ENCODE data around the gene C3orf52.

Gene C3orf52

GRCh38 chr3:112133626-112134334, 47.6 kb downstream of the C3orf52 start:
- H3K36me3 ChIP-seq (ENCODE audit: control insufficient read depth, low read depth, low read length): no peaks in the 10 kb centered on the region
- no peak overlapping the region for H3K9ac ChIP-seq (ENCODE audit: low read length)
- no peak overlapping the region for H3K4me3 ChIP-seq (ENCODE audit: low read length)
- no peaks in the 10 kb centered on the region for H3K27me3 ChIP-seq (ENCODE audit: control insufficient read depth, insufficient read depth, low read length)
- no peaks in the 10 kb centered on the region for H3K9me3 ChIP-seq (ENCODE audit: control insufficient read depth, low read depth, low read length)
- peaks cover 39% of the 10 kb centered on the region for H3K4me1 ChIP-seq (ENCODE audit: control insufficient read depth, low read depth, low read length)
- no peak overlapping the region for H3K27ac ChIP-seq (ENCODE audit: low read length)

- Histone ChIP-seq H3K4me3 (ENCODE audit: low read length) (no peak overlapping the region), H3K4me1 (ENCODE audit: control insufficient read depth, low read depth, low read length) (peaks cover 31% of the 10 kb centered on the region), H3K27me3 (ENCODE audit: control insufficient read depth, insufficient read depth, low read length) (no peaks in the 10 kb centered on the region), H3K9me3 (ENCODE audit: control insufficient read depth, low read depth, low read length) (no peaks in the 10 kb centered on the region), H3K36me3 (ENCODE audit: control insufficient read depth, low read depth, low read length) (no peaks in the 10 kb centered on the region), H3K27ac (ENCODE audit: low read length) (no peak overlapping the region), H3K9ac (ENCODE audit: low read length) (no peak overlapping the region)
Measured at GRCh38 chr3:112134335-112135124, 48.3 kb downstream of the C3orf52 start.

- no peak overlapping the region for H3K4me3 ChIP-seq (ENCODE audit: low read length)
- no peaks in the 10 kb centered on the region for H3K9me3 ChIP-seq (ENCODE audit: control insufficient read depth, low read depth, low read length)
- H3K36me3 ChIP-seq (ENCODE audit: control insufficient read depth, low read depth, low read length): no peaks in the 10 kb centered on the region
- no peaks in the 10 kb centered on the region for H3K27me3 ChIP-seq (ENCODE audit: control insufficient read depth, insufficient read depth, low read length)
- H3K4me1 ChIP-seq (ENCODE audit: control insufficient read depth, low read depth, low read length): peaks cover 30% of the 10 kb centered on the region
- H3K9ac ChIP-seq (ENCODE audit: low read length): no peak overlapping the region
- H3K27ac ChIP-seq (ENCODE audit: low read length): no peak overlapping the region
Measured at GRCh38 chr3:112136046-112136445, 49.9 kb downstream of the C3orf52 start.

GRCh38 chr3:112136959-112137693, 50.9 kb downstream of the C3orf52 start:
- H3K9ac ChIP-seq (ENCODE audit: low read length): peak overlapping the region; percentile 28
- no peaks in the 10 kb centered on the region for H3K27me3 ChIP-seq (ENCODE audit: control insufficient read depth, insufficient read depth, low read length)
- peaks cover 30% of the 10 kb centered on the region for H3K4me1 ChIP-seq (ENCODE audit: control insufficient read depth, low read depth, low read length)
- H3K36me3 ChIP-seq (ENCODE audit: control insufficient read depth, low read depth, low read length): no peaks in the 10 kb centered on the region
- no peaks in the 10 kb centered on the region for H3K9me3 ChIP-seq (ENCODE audit: control insufficient read depth, low read depth, low read length)
- H3K27ac ChIP-seq (ENCODE audit: low read length): peak overlapping the region; percentile 70
- peak overlapping the region; percentile 25 for H3K4me3 ChIP-seq (ENCODE audit: low read length)

- H3K27me3 ChIP-seq (ENCODE audit: control insufficient read depth, insufficient read depth, low read length): no peaks in the 10 kb centered on the region
- H3K4me1 ChIP-seq (ENCODE audit: control insufficient read depth, low read depth, low read length): peaks cover 30% of the 10 kb centered on the region
- no peak overlapping the region for H3K9ac ChIP-seq (ENCODE audit: low read length)
- no peaks in the 10 kb centered on the region for H3K9me3 ChIP-seq (ENCODE audit: control insufficient read depth, low read depth, low read length)
- H3K27ac ChIP-seq (ENCODE audit: low read length): no peak overlapping the region
- H3K4me3 ChIP-seq (ENCODE audit: low read length): no peak overlapping the region
- H3K36me3 ChIP-seq (ENCODE audit: control insufficient read depth, low read depth, low read length): no peaks in the 10 kb centered on the region
Measured at GRCh38 chr3:112137781-112138180, 51.6 kb downstream of the C3orf52 start.

- no peaks in the 10 kb centered on the region for H3K36me3 ChIP-seq (ENCODE audit: control insufficient read depth, low read depth, low read length)
- H3K27ac ChIP-seq (ENCODE audit: low read length): no peak overlapping the region
- no peaks in the 10 kb centered on the region for H3K9me3 ChIP-seq (ENCODE audit: control insufficient read depth, low read depth, low read length)
- H3K4me1 ChIP-seq (ENCODE audit: control insufficient read depth, low read depth, low read length): peaks cover 30% of the 10 kb centered on the region
- H3K27me3 ChIP-seq (ENCODE audit: control insufficient read depth, insufficient read depth, low read length): no peaks in the 10 kb centered on the region
- no peak overlapping the region for H3K4me3 ChIP-seq (ENCODE audit: low read length)
- H3K9ac ChIP-seq (ENCODE audit: low read length): no peak overlapping the region
Measured at GRCh38 chr3:112138219-112138969, 52.2 kb downstream of the C3orf52 start.

- Histone ChIP-seq H3K27ac (ENCODE audit: low read length) (no peak overlapping the region), H3K4me1 (ENCODE audit: control insufficient read depth, low read depth, low read length) (peaks cover 30% of the 10 kb centered on the region), H3K27me3 (ENCODE audit: control insufficient read depth, insufficient read depth, low read length) (no peaks in the 10 kb centered on the region), H3K9ac (ENCODE audit: low read length) (no peak overlapping the region), H3K9me3 (ENCODE audit: control insufficient read depth, low read depth, low read length) (no peaks in the 10 kb centered on the region), H3K4me3 (ENCODE audit: low read length) (no peak overlapping the region), H3K36me3 (ENCODE audit: control insufficient read depth, low read depth, low read length) (no peaks in the 10 kb centered on the region)
Measured at GRCh38 chr3:112140584-112140983, 54.4 kb downstream of the C3orf52 start.

- Histone ChIP-seq H3K36me3 (ENCODE audit: control insufficient read depth, low read depth, low read length) (no peaks in the 10 kb centered on the region), H3K27ac (ENCODE audit: low read length) (no peak overlapping the region), H3K27me3 (ENCODE audit: control insufficient read depth, insufficient read depth, low read length) (no peaks in the 10 kb centered on the region), H3K4me1 (ENCODE audit: control insufficient read depth, low read depth, low read length) (peaks cover 24% of the 10 kb centered on the region), H3K9me3 (ENCODE audit: control insufficient read depth, low read depth, low read length) (no peaks in the 10 kb centered on the region), H3K4me3 (ENCODE audit: low read length) (no peak overlapping the region), H3K9ac (ENCODE audit: low read length) (no peak overlapping the region)
Measured at GRCh38 chr3:112141293-112141692, 55.1 kb downstream of the C3orf52 start.

- H3K4me1 ChIP-seq (ENCODE audit: control insufficient read depth, low read depth, low read length): peaks cover 4% of the 10 kb centered on the region
- H3K4me3 ChIP-seq (ENCODE audit: low read length): no peak overlapping the region
- H3K9me3 ChIP-seq (ENCODE audit: control insufficient read depth, low read depth, low read length): no peaks in the 10 kb centered on the region
- H3K36me3 ChIP-seq (ENCODE audit: control insufficient read depth, low read depth, low read length): no peaks in the 10 kb centered on the region
- H3K9ac ChIP-seq (ENCODE audit: low read length): no peak overlapping the region
- H3K27me3 ChIP-seq (ENCODE audit: control insufficient read depth, insufficient read depth, low read length): no peaks in the 10 kb centered on the region
- no peak overlapping the region for H3K27ac ChIP-seq (ENCODE audit: low read length)
Measured at GRCh38 chr3:112143251-112143650, 57.1 kb downstream of the C3orf52 start.

- H3K27me3 ChIP-seq (ENCODE audit: control insufficient read depth, insufficient read depth, low read length): no peaks in the 10 kb centered on the region
- no peak overlapping the region for H3K9ac ChIP-seq (ENCODE audit: low read length)
- no peak overlapping the region for H3K27ac ChIP-seq (ENCODE audit: low read length)
- no peaks in the 10 kb centered on the region for H3K9me3 ChIP-seq (ENCODE audit: control insufficient read depth, low read depth, low read length)
- no peak overlapping the region for H3K4me3 ChIP-seq (ENCODE audit: low read length)
- H3K4me1 ChIP-seq (ENCODE audit: control insufficient read depth, low read depth, low read length): no peaks in the 10 kb centered on the region
- H3K36me3 ChIP-seq (ENCODE audit: control insufficient read depth, low read depth, low read length): no peaks in the 10 kb centered on the region
Measured at GRCh38 chr3:112143689-112144088, 57.5 kb downstream of the C3orf52 start.

- H3K4me1 ChIP-seq (ENCODE audit: control insufficient read depth, low read depth, low read length): no peaks in the 10 kb centered on the region
- H3K9me3 ChIP-seq (ENCODE audit: control insufficient read depth, low read depth, low read length): no peaks in the 10 kb centered on the region
- no peak overlapping the region for H3K9ac ChIP-seq (ENCODE audit: low read length)
- no peaks in the 10 kb centered on the region for H3K27me3 ChIP-seq (ENCODE audit: control insufficient read depth, insufficient read depth, low read length)
- H3K36me3 ChIP-seq (ENCODE audit: control insufficient read depth, low read depth, low read length): no peaks in the 10 kb centered on the region
- no peak overlapping the region for H3K27ac ChIP-seq (ENCODE audit: low read length)
- no peak overlapping the region for H3K4me3 ChIP-seq (ENCODE audit: low read length)
Measured at GRCh38 chr3:112149136-112149535, 62.9 kb downstream of the C3orf52 start.

Data from iPS-18a (cell line).